H1 (cell line): Measurements from ENCODE around the gene CABP1.

Source experiments
- BRCA1 ChIP-seq: IDR thresholded peaks from 2 replicates; pipeline ENCODE4 v1.6.1; 2012; ENCODE audit warnings: low read depth, low read length, improper control_type of control experiment
- FOSL1 ChIP-seq: IDR thresholded peaks from 2 replicates; pipeline ENCODE4 v1.6.1; 2011; ENCODE audit warnings: mild to moderate bottlenecking, low read depth, low read length, moderate library complexity; ENCODE audit not compliant: insufficient read depth
- JUN ChIP-seq: IDR thresholded peaks from 2 replicates; pipeline ENCODE4 v1.6.1; 2011; ENCODE audit warnings: low read depth, mild to moderate bottlenecking, improper control_type of control experiment, low read length
- TAF1 ChIP-seq: IDR thresholded peaks from 2 replicates; pipeline ENCODE4 v1.6.1; 2011; ENCODE audit warnings: mild to moderate bottlenecking, low read depth, low read length
- YY1 ChIP-seq: IDR thresholded peaks from 2 replicates; pipeline ENCODE4 v1.6.1; 2011; ENCODE audit warnings: low read depth, mild to moderate bottlenecking, low read length
- TF ChIP-seq, protein P1 (sequence below), 3 experiments: IDR thresholded peaks; 1 replicate in 2 of 3; 2 replicates in 1 of 3; pipeline versions ENCODE4 v1.5.1 to v1.6.1; 2011; ENCODE audit warnings: low read length in 3 of 3, mild to moderate bottlenecking in 3 of 3, inconsistent platforms in 2 of 3, low read depth in 1 of 3, moderate library complexity in 1 of 3; ENCODE audit not compliant: insufficient read depth in 1 of 3; ENCODE audit errors: control extremely low read depth in 1 of 3

DNA sequence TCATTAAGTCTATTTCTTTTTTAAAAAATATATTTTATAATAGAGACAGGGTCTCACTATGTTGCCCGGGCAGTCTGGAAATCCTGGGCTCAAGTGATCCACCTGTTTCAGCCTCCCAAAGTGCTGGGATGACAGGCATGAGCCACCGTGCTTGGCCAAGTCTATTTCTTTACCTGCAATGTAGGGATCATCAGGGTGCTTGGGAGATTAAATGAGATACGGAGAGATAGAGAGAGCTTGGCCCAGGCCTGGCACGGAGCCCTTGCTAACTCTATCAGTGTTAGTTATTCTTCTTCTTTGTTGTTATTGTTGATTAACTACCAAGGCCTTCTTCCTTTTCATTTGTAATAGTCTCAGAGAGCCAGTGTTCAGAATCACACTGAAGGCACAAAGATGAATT, 3.1 kb downstream of the CABP1 start:
- TF ChIP-seq, protein P1, sequence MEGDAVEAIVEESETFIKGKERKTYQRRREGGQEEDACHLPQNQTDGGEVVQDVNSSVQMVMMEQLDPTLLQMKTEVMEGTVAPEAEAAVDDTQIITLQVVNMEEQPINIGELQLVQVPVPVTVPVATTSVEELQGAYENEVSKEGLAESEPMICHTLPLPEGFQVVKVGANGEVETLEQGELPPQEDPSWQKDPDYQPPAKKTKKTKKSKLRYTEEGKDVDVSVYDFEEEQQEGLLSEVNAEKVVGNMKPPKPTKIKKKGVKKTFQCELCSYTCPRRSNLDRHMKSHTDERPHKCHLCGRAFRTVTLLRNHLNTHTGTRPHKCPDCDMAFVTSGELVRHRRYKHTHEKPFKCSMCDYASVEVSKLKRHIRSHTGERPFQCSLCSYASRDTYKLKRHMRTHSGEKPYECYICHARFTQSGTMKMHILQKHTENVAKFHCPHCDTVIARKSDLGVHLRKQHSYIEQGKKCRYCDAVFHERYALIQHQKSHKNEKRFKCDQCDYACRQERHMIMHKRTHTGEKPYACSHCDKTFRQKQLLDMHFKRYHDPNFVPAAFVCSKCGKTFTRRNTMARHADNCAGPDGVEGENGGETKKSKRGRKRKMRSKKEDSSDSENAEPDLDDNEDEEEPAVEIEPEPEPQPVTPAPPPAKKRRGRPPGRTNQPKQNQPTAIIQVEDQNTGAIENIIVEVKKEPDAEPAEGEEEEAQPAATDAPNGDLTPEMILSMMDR (IDR thresholded peaks at IDR 0.05; ENCODE audit: control extremely low read depth in 1 of 3, insufficient read depth in 1 of 3, low read depth in 1 of 3, low read length in 3 of 3): no peak
- TF ChIP-seq YY1 (no peak), JUN (no peak), BRCA1 (no peak), FOSL1 (no peak), TAF1 (no peak)
